Spleen (tissue), 11 donors: ENCODE measurements around the gene PITX1. TPM values are rescaled to one million over a fixed set of nuclear protein-coding genes. Genes with fewer than 3 reads are reported as not detected.

ENCODE experiments used
- DNase-seq: peaks from one replicate; pipeline ENCODE4 v3.0.0-alpha.2; 2020
- H3K27ac ChIP-seq, 8 donors: fragments of 200-600 bp; sonication (generic) in 7 of 8; 1 replicate in 4 of 8; 2 replicates in 4 of 8; pipeline versions ENCODE4 v1.5.0 to v1.8.0; 2016 to 2021; ENCODE audit warnings: inconsistent platforms in 4 of 8, mild to moderate bottlenecking in 4 of 8, moderate library complexity in 1 of 8
- H3K27me3 ChIP-seq, 7 donors: fragments of 200-600 bp; sonication (generic) in 6 of 7; replicated peaks in 1 of 7; 1 replicate in 4 of 7; 2 replicates in 3 of 7; pipeline versions ENCODE4 v1.5.0 to v1.8.0; 2016 to 2021; ENCODE audit warnings: inconsistent platforms in 3 of 7, mild to moderate bottlenecking in 1 of 7
- H3K36me3 ChIP-seq, 6 donors: fragments of 200-600 bp; sonication (generic) in 5 of 6; 1 replicate in 4 of 6; 2 replicates in 2 of 6; pipeline versions ENCODE4 v1.5.0 to v1.8.0; 2016 to 2021; ENCODE audit warnings: inconsistent platforms in 2 of 6
- H3K4me1 ChIP-seq, 6 donors: fragments of 200-600 bp; sonication (generic) in 5 of 6; 1 replicate in 3 of 6; 2 replicates in 3 of 6; pipeline versions ENCODE4 v1.5.0 to v1.8.0; 2016 to 2021; ENCODE audit warnings: inconsistent platforms in 3 of 6
- H3K4me3 ChIP-seq, 8 donors: fragments of 200-600 bp; sonication (generic) in 7 of 8; 1 replicate in 4 of 8; 2 replicates in 4 of 8; pipeline versions ENCODE4 v1.5.0 to v1.8.0; 2016 to 2021; ENCODE audit warnings: inconsistent platforms in 4 of 8, mild to moderate bottlenecking in 4 of 8, moderate library complexity in 2 of 8
- H3K9me3 ChIP-seq, 8 donors: fragments of 200-600 bp; sonication (generic) in 7 of 8; 1 replicate in 4 of 8; 2 replicates in 4 of 8; pipeline versions ENCODE4 v1.5.0 to v1.8.0; 2016 to 2021; ENCODE audit warnings: inconsistent platforms in 4 of 8
- POLR2A ChIP-seq, 3 donors: fragments of 450-650 bp; IDR thresholded peaks; one replicate each; pipeline ENCODE4 v1.5.1; 2017; ENCODE audit warnings: antibody characterized with exemption in 3 of 3, mild to moderate bottlenecking in 1 of 3
- POLR2AphosphoS5 ChIP-seq, 3 donors: sonication (generic); formaldehyde crosslinking; IDR thresholded peaks; one replicate each; pipeline ENCODE4 v1.5.1; 2017; ENCODE audit warnings: antibody characterized with exemption in 3 of 3
- WGBS, 5 donors: extraction: QIAGEN DNeasy Blood & Tissue Kit in 3 of 5; methylation state at CpG; one replicate each; pipeline versions ENCODE4 v1.1.5 to v1.1.7; 2013 to 2018; 5-methylcytosine and 5-hydroxymethylcytosine counted together
- intact Hi-C: fragments of 100-400 bp; cut with DNase I; formaldehyde crosslinking; loops from one replicate; pipeline ENCODE4 v1.15.0; 2023; ENCODE audit warnings: low total_unique reads
- polyA plus RNA-seq, 3 donors: library from polyadenylated mRNA; stranded (reverse); fragments of 200-250 nt; gene quantifications; one replicate each; pipeline ENCODE4 v1.2.1, GENCODE V29; 2013
- total RNA-seq, 7 donors: library from RNA; depleted of rRNA in 3 of 7; stranded (reverse); fragments of >200 nt in 3 of 7; fragmentation: NEBNext Ultra II Directional in 4 of 7; extraction: Animal tissue kit (Norgen Biotek cat#: 25700) in 4 of 7; gene quantifications; one replicate each; pipeline versions ENCODE4 v1.1.0 to v1.2.1, GENCODE V29; 2016 to 2021
- TF ChIP-seq, protein P1 (sequence below), 11 experiments: fragments of 200-600 bp in 7 of 11; fragments of 450-650 bp in 4 of 11; sonication (generic) in 4 of 11; IDR thresholded peaks in 8 of 11; conservative IDR thresholded peaks in 3 of 11; 1 replicate in 7 of 11; 2 replicates in 4 of 11; pipeline versions ENCODE4 v1.4.0 to v1.8.0; 2016 to 2021; ENCODE audit warnings: antibody characterized with exemption in 11 of 11, inconsistent platforms in 4 of 11, mild to moderate bottlenecking in 1 of 11
- donor health status: healthy with polysubstance abuse.
- donor health status: DM: no; HTN: no; CAD: no; lungs with moderate emphysema.
- donor health status: DM: no; HTN: no; CAD: no.
- donor health status: Bipolar disorder and iron deficiency.
- donor health status: healthy.
- donor health status: DM: no; HTN: no; CAD: no.
- donor health status: DM: yes; HTN: yes; CAD: no.

The PITX1 gene
- total and polyA plus RNA-seq, 10 donors, result 0.04 to 0.98 (median 0.24) TPM; not detected in 6

DNA sequence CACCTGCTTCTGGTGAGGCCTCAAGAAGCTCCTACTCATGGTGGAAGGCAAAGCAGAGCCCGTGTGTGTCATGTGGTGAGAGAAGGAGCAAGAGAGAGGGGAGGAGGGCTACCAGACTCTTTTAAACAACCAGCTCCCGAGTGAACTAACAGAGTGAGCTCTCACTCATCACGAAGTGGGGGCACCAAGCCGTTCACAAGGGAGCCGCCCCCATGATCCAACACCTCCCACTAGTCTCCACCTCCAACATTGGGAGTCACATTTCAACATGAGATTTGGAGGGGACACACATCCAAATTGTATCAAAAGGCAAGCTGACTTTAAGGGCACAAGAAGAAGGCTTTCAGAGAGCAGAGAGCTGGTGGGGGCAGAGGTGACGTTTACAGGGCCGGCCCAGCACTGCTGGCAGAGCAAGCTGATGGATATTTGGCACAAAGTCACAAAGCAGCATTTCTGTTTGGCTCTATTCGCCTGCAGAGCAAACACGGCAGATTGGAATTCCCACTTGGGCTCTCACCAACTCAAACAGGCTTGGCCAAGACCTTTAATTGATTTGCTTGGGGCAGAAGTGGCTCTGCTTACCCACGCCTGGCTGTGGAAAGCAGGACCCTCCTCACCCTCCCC lies 20.0 kb downstream of the PITX1 start:
- Histone ChIP-seq H3K27me3 (no peaks in the 10 kb centered on the region), H3K4me1 (no peaks in the 10 kb centered on the region), H3K4me3 (no peak overlapping the region), H3K27ac (no peak overlapping the region), H3K36me3 (no peaks in the 10 kb centered on the region), H3K9me3 (no peaks in the 10 kb centered on the region)
- DNase-seq, result peak; percentile 35
- intact Hi-C loops, result no loop called here
- TF ChIP-seq, protein P1, sequence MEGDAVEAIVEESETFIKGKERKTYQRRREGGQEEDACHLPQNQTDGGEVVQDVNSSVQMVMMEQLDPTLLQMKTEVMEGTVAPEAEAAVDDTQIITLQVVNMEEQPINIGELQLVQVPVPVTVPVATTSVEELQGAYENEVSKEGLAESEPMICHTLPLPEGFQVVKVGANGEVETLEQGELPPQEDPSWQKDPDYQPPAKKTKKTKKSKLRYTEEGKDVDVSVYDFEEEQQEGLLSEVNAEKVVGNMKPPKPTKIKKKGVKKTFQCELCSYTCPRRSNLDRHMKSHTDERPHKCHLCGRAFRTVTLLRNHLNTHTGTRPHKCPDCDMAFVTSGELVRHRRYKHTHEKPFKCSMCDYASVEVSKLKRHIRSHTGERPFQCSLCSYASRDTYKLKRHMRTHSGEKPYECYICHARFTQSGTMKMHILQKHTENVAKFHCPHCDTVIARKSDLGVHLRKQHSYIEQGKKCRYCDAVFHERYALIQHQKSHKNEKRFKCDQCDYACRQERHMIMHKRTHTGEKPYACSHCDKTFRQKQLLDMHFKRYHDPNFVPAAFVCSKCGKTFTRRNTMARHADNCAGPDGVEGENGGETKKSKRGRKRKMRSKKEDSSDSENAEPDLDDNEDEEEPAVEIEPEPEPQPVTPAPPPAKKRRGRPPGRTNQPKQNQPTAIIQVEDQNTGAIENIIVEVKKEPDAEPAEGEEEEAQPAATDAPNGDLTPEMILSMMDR (IDR thresholded peaks at IDR 0.05 in 8 of 11, conservative IDR thresholded peaks at IDR 0.05 in 3 of 11), result no peak
- TF ChIP-seq POLR2A (IDR thresholded peaks at IDR 0.05), result no peak
- TF ChIP-seq POLR2AphosphoS5 (IDR thresholded peaks at IDR 0.05), result no peak
- 73 to 90% (median 86%) methylated on average over 10 of the region's 10 CpGs for WGBS, 5 donors

DNA sequence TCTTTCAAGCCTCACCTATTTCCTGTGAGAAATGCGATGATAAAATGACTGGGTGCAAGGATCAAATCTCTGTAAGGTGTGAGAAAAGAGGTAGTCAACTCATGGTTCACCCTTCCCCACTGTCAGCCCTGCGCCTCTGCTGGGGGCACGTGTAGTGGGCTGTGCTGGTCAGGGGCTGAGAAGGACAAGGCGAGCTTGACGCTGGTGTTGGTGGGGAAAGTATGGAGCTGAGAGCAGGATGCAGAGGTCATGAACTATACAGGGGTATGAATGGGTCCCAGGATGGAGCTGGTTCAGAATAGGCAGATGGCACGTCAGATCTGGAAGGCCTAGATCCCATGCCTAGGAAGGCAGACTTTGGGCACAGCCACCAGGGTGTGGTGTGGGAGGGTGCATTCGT lies 20.6 kb downstream of the PITX1 start:
- no peaks in the 10 kb centered on the region for H3K4me1 ChIP-seq
- H3K27ac ChIP-seq, result no peak overlapping the region
- no peaks in the 10 kb centered on the region for H3K27me3 ChIP-seq
- H3K36me3 ChIP-seq, result no peaks in the 10 kb centered on the region
- no peaks in the 10 kb centered on the region for H3K9me3 ChIP-seq
- WGBS, 5 donors, result 86 to 92% (median 90%) methylated on average over 7 of the region's 7 CpGs
- H3K4me3 ChIP-seq, result no peak overlapping the region
- intact Hi-C loops, result no loop called here
- DNase-seq, result no peak
- TF ChIP-seq, protein P1 (IDR thresholded peaks at IDR 0.05 in 8 of 11, conservative IDR thresholded peaks at IDR 0.05 in 3 of 11), result no peak
- TF ChIP-seq POLR2A (IDR thresholded peaks at IDR 0.05) (no peak), POLR2AphosphoS5 (IDR thresholded peaks at IDR 0.05) (no peak)

DNA sequence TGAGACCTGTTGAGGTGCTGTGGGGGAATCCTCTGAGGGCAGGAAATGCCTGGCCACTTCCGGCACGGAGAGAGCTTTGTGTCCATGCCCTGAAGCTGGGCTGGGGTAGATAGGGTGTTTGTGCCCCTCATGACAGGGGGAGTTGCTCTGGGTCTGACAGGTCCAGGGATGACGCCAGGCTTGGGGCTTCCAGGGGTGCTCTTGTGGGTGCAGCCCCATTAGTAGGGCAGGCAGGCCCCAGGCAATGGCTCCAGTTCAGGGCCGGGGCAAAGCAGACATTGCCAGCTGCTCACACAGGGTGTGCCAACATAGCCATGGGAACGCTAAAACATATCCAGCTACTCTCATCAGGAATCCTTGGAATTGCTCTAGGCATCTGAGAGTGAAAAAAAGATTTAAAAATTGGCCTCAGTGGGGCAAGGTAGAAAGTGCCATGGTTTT lies 21.1 kb downstream of the PITX1 start:
- Histone ChIP-seq H3K4me3 (no peak overlapping the region), H3K27ac (no peak overlapping the region), H3K4me1 (no peaks in the 10 kb centered on the region), H3K36me3 (no peaks in the 10 kb centered on the region), H3K9me3 (no peaks in the 10 kb centered on the region), H3K27me3 (no peaks in the 10 kb centered on the region)
- intact Hi-C loops, result no loop called here
- TF ChIP-seq POLR2AphosphoS5 (IDR thresholded peaks at IDR 0.05) (no peak), POLR2A (IDR thresholded peaks at IDR 0.05) (no peak)
- TF ChIP-seq, protein P1 (IDR thresholded peaks at IDR 0.05 in 8 of 11, conservative IDR thresholded peaks at IDR 0.05 in 3 of 11), result no peak
- DNase-seq, result peak; percentile 60
- 90 to 100% (median 95%) methylated on average over 4 to 5 of the region's 5 CpGs for WGBS, 5 donors

DNA sequence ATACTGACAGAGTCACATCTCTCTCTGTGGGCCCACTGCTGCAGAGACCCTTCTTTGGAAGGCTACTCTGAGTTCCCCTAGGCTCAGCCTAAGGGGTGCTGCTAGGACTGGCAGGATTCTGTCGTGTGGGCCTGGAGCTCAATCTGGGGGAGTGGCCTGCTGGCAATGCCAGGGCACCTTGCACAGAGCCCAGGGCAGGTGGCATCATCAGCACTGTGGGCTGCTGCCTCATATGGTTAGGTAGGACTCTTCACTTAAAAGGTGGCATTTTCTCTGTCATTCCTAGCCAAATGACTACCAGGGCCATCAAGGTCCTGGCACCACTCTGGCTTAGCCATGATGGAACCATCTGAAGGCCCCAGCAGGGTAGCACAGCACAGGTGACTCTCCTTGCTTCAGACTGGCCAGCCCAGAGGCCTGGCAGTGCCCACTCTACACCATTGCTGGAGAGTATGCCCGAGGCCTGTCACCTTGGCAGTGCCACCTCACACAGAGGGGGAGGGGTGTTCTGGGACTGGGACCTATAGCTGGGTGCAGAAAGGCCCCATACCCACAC lies 21.9 kb downstream of the PITX1 start:
- Histone ChIP-seq H3K36me3 (no peaks in the 10 kb centered on the region), H3K27me3 (no peaks in the 10 kb centered on the region), H3K4me3 (no peak overlapping the region), H3K9me3 (no peaks in the 10 kb centered on the region), H3K27ac (no peak overlapping the region), H3K4me1 (no peaks in the 10 kb centered on the region)
- intact Hi-C loops, result no loop called here
- no peak for TF ChIP-seq POLR2A (IDR thresholded peaks at IDR 0.05)
- no peak for TF ChIP-seq POLR2AphosphoS5 (IDR thresholded peaks at IDR 0.05)
- TF ChIP-seq, protein P1 (IDR thresholded peaks at IDR 0.05 in 8 of 11, conservative IDR thresholded peaks at IDR 0.05 in 3 of 11), result no peak
- peak; percentile 51 for DNase-seq
- 86 to 100% (median 95%) methylated on average over 2 of the region's 2 CpGs; no CpG with 5 or more reads in 1 of the 5 donors for WGBS, 5 donors
